HEK293 (cell line): ENCODE data around the gene RASA4.
"Not testable (repeated sequence)": the region's sequence is repeated elsewhere in the genome, so short reads cannot be mapped to it uniquely, and the experiment has no call there.

Source experiments
- CTCF ChIP-seq: fragments of 450-650 bp; formaldehyde crosslinking; IDR thresholded peaks from 2 replicates; pipeline ENCODE4 v1.5.1; 2016; ENCODE audit warnings: missing biosample characterization, missing genetic modification characterization
- GLIS2 ChIP-seq: fragments of 450-650 bp; formaldehyde crosslinking; IDR thresholded peaks from 2 replicates; pipeline ENCODE4 v1.5.1; 2016; ENCODE audit warnings: missing biosample characterization, missing genetic modification characterization
- HIC1 ChIP-seq: fragments of 450-650 bp; formaldehyde crosslinking; IDR thresholded peaks from 2 replicates; pipeline ENCODE4 v1.5.1; 2016; ENCODE audit warnings: missing biosample characterization, missing genetic modification characterization
- KLF1 ChIP-seq: fragments of 450-650 bp; formaldehyde crosslinking; IDR thresholded peaks from 2 replicates; pipeline ENCODE4 v1.5.1; 2016; ENCODE audit warnings: missing biosample characterization, missing genetic modification characterization
- PRDM6 ChIP-seq: fragments of 450-650 bp; formaldehyde crosslinking; IDR thresholded peaks from 2 replicates; pipeline ENCODE4 v1.5.1; 2017; ENCODE audit warnings: missing biosample characterization, missing genetic modification characterization
- REST ChIP-seq: fragments of 450-650 bp; formaldehyde crosslinking; IDR thresholded peaks from 2 replicates; pipeline ENCODE4 v1.5.1; 2016; ENCODE audit warnings: missing biosample characterization, missing genetic modification characterization
- SP2 ChIP-seq: fragments of 450-650 bp; formaldehyde crosslinking; IDR thresholded peaks from 2 replicates; pipeline ENCODE4 v1.5.1; 2016; ENCODE audit warnings: missing biosample characterization, missing genetic modification characterization
- ZEB2 ChIP-seq: fragments of 450-650 bp; formaldehyde crosslinking; IDR thresholded peaks from 2 replicates; pipeline ENCODE4 v1.5.1; 2016; ENCODE audit warnings: missing biosample characterization, missing genetic modification characterization
- ZFP37 ChIP-seq: fragments of 450-650 bp; formaldehyde crosslinking; IDR thresholded peaks from 2 replicates; pipeline ENCODE4 v1.5.1; 2016; ENCODE audit warnings: missing biosample characterization, missing genetic modification characterization
- ZNF449 ChIP-seq: fragments of 450-650 bp; formaldehyde crosslinking; IDR thresholded peaks from 2 replicates; pipeline ENCODE4 v1.5.1; 2017; ENCODE audit warnings: missing biosample characterization, mild to moderate bottlenecking, missing genetic modification characterization, moderate library complexity

- not testable (repeated sequence) for TF ChIP-seq CTCF (tag by site-specific recombination); HIC1; ZFP37 (tag by site-specific recombination); GLIS2; ZEB2; ZNF449 (tag by site-specific recombination); REST (tag by site-specific recombination); SP2 (tag by site-specific recombination); PRDM6 (tag by site-specific recombination); KLF1 (tag by site-specific recombination)
Observed at GRCh38 chr7:102524803-102525202, 91.8 kb downstream of the RASA4 start.
